VCaP (cell line): ENCODE measurements around the gene STIM2.
"Not testable (repeated sequence)": the region's sequence is repeated elsewhere in the genome, so short reads cannot be mapped to it uniquely, and the experiment has no call there.

Experiments used
- H3K27ac ChIP-seq: fragments of 450-650 bp; 2 replicates; pipeline ENCODE4 v1.5.1; 2017
- TF ChIP-seq, protein P1 (sequence below): fragments of 450-650 bp; conservative IDR thresholded peaks from 2 replicates; pipeline ENCODE4 v1.5.1; 2017; ENCODE audit warnings: mild to moderate bottlenecking, moderate library complexity

Gene STIM2

DNA sequence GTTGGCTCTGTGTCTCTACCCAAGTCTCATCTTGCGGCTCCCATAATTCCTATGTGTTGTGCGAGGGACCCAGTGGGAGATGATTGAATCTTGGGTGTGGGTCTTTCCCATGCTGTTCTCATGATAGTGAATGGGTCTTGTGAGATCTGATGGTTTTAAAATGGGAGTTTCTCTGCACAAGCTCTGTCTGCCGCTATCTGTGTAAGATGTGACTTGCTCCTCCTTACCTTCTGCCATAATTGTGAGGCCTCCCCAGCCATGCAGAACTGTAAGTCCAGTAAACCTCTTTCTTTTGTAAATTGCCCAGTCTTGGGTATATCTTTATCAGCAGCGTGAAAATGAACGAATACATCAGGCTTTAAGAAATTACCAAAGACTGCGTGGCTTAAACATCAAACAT, 31.2 kb downstream of the STIM2 start:
- TF ChIP-seq, protein P1, sequence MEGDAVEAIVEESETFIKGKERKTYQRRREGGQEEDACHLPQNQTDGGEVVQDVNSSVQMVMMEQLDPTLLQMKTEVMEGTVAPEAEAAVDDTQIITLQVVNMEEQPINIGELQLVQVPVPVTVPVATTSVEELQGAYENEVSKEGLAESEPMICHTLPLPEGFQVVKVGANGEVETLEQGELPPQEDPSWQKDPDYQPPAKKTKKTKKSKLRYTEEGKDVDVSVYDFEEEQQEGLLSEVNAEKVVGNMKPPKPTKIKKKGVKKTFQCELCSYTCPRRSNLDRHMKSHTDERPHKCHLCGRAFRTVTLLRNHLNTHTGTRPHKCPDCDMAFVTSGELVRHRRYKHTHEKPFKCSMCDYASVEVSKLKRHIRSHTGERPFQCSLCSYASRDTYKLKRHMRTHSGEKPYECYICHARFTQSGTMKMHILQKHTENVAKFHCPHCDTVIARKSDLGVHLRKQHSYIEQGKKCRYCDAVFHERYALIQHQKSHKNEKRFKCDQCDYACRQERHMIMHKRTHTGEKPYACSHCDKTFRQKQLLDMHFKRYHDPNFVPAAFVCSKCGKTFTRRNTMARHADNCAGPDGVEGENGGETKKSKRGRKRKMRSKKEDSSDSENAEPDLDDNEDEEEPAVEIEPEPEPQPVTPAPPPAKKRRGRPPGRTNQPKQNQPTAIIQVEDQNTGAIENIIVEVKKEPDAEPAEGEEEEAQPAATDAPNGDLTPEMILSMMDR, result no peak

DNA sequence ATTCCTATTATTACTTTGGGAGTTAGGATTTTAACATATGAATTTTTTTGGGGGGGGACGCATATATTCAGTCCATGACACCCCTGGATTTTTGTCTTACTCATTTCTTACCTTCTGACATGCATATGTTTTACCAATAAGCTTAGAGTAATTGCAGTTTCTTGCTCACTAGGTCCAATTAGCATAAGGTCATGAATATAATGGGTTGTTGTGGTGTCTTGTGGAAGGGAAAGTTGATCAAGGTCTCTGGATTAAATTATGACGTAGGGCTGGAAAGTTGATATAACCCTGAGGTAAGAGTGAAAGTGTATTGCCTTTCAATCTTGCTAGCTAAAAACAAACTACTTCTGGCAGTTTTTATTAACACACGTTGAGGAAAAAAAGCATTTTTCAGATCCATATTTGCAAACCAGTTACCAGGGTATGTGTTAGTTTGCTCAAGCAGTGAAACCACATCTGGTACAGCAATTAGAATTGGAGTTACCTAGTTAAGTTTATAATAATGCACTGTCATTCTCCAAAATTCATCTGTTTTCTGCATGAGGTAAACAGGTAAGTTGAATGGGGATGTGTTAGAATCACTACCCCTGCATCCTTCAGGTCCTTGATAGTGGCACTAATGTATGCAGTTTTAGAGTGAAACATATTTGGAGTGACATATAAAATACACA, 32.0 kb downstream of the STIM2 start:
- no peak overlapping the region for H3K27ac ChIP-seq
- TF ChIP-seq, protein P1, result no peak

More for the DNA sequence above, 31.2 kb downstream of the STIM2 start:
- H3K27ac ChIP-seq, result no peak overlapping the region

DNA sequence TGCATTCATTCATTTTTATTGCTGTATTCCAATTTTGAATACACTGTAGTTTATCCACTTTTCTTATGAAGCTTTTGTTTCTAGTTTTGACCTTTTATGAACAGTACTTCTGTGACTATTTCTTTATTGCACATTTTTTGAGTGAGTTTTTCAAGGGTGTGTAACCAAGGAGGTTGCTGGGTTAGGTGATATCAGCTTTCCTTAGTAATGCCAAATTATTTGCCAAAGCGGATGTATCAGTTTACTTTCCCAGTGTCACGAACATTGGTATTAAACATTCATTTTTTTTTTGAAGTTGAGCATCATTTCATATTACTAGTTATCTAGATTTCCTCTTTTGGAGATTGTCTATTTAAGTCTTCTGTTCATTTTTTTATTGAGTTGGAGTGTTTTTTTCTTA, 32.9 kb downstream of the STIM2 start:
- no peak overlapping the region for H3K27ac ChIP-seq
- TF ChIP-seq, protein P1, result no peak

DNA sequence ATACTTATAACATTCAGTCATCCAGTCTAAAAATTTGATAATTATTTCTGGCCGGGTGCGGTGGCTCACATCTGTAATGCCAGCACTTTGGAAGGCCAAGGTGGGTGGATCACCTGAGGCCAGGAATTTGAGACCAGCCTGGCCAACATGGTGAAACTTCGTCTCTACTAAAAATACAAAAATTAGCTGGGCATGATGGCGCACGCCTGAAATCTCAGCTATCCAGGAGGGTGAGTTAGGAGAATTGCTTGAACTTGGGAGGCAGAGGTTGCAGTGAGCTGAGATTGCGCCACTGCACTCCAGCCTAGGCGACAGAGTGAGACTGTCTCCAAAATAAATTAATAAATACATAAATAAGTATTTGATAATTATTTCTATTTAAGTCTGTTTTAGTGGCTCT, 34.2 kb downstream of the STIM2 start:
- not testable (repeated sequence) for H3K27ac ChIP-seq

GRCh38 chr4:26896636-26897035, 36.0 kb downstream of the STIM2 start:
- H3K27ac ChIP-seq, result no peak overlapping the region
- TF ChIP-seq, protein P1, result no peak

DNA sequence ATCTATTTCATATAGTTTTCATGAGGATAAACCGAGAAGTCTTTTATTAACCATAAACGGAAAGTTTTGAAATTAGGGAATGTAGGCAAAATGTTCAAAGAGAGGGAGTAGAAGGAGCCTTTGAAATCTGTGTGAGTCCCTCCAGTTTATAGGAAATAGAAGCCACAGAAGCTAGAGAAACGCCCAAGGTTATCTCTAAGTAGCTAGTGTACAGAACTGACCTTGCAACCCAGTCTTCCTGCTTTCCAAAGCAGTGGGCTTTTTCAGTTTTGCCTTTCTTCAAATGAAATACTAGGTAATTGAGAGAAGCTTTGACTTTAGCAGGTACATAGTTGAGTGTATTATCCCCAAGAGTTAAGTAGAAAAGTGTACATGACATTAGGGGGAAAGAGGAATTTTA, 39.4 kb downstream of the STIM2 start:
- H3K27ac ChIP-seq, result no peak overlapping the region
- TF ChIP-seq, protein P1, result no peak

DNA sequence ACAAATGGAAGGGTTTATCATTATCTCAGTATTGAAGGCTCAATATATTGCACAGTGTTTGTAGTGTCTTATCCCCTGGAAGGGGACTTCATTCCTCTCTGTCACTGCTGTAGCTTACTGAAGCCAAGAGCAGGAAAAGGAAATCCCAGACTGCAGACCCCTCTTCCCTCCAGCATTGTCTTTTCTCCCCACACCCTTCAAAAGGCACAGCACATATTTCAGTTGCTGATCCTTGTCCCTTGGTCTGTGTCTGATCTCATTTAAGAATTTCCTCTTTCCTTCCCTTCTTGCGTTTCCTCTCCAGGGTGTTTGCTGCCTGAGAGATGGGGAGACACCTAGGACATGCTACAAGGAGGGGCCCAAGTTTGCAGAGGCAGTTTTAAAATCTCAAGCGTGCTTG, 40.1 kb downstream of the STIM2 start:
- TF ChIP-seq, protein P1, result no peak
- H3K27ac ChIP-seq, result no peak overlapping the region

GRCh38 chr4:26905172-26905571, 44.5 kb downstream of the STIM2 start:
- TF ChIP-seq, protein P1, result no peak
- no peak overlapping the region for H3K27ac ChIP-seq
